ENCODE results near the gene MLH3. TPM values are rescaled to one million over a fixed set of nuclear protein-coding genes. Genes with fewer than 3 reads are reported as not detected.

Gene MLH3
- polyA plus RNA-seq, 5 donors, result 32.2 to 49.3 (median 38.2) TPM

- DNase-seq, result no peak
These were observed 77.3 kb downstream of the MLH3 start for GRCh38 chr14:74973905-74974363.

- no peak for DNase-seq
These were observed 78.1 kb downstream of the MLH3 start for GRCh38 chr14:74973003-74973653.

GRCh38 chr14:74968811-74969210 is 82.5 kb downstream of the MLH3 start:
- no peak for DNase-seq

DNA sequence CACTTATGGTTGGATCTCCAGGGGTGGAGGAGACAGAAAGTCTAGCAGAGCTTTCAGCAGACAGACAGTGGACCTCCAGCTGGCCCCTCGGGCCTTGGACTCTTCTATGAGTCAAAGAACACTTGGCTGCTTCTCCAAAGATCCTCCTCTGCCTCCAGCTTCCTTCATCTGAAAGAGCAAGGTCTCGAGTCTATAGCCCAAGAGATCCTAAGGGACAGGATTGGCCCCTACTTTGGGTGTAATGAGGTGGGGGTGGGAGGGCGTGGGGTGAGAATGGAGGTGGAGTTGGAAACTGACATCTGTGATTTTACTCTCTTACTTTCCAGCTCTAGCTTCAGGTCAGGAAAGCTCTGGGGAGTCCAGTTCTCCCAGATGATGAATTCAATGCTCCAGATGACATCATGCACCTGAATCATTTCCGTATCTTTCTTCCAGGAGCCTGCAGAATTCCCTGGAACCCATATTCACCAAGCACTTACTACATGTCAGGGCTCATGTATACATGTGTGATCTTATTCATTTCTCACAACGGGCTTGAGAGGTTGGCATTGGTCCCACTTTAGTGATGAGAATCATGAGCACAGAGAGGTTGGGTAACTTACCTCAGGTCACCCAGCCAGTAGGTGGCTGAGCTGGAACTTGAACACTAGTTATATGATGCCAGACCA is 85.6 kb downstream of the MLH3 start:
- DNase-seq, result no peak

DNA sequence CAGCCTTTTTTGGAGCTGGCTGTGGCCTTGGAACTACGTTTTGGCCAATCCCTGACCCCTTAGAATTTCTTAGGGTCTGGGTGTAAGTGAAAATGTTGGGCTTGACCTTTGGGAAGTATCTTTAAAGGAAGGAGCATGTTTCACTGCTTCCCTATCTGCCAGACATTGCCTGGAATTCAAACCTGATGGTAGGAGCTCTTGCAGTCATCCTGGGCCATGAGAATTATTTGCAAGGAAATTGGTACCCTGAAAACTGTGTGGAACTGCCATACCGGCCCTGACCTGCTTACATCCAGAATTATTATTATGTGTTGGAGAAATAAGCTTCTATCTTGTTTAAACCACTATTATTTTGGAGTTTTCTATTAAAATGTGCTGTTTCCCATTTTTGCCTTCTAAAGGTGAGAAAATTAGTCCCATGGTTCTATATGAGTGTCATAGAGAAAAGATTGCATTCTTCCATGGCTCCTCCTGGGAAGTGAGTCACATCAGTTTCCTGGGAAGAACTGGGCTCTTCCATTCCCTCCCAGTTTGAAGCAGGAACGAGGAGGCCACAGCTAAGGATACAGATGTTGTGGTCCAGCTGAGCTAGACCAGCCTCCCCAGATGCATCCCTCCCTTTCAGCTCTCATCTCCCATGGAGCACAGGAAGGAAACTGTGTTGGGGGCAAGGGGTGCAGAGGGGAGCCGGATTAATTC is 86.3 kb downstream of the MLH3 start:
- no peak for DNase-seq

Other genes with a start within 250 kb of the MLH3 start
- gene PROX2, start 175.3 kb downstream of the MLH3 start, polyA plus RNA-seq (ENCODE audit: insufficient read depth in 1 of 5, insufficient read length in 5 of 5, low replicate concordance in 1 of 5), result 1 to 10 TPM; 1.7 to 3.2 (median 2.5) TPM
- 100 to 1,000 TPM in 1 of 5 donors, 10 to 100 TPM in 4; 78.3 to 104 (median 95.0) TPM for gene DLST, start 169.6 kb downstream of the MLH3 start, polyA plus RNA-seq (ENCODE audit: insufficient read depth in 1 of 5, insufficient read length in 5 of 5, low replicate concordance in 1 of 5)
- 1 to 10 TPM in 4 of 5 donors, under 1 TPM in 1; 0.76 to 2.3 (median 1.1) TPM for gene RPS6KL1, start 128.2 kb downstream of the MLH3 start, polyA plus RNA-seq (ENCODE audit: insufficient read depth in 1 of 5, insufficient read length in 5 of 5, low replicate concordance in 1 of 5)
- 10 to 100 TPM; 10.2 to 24.5 (median 14.1) TPM for gene PGF, start 95.9 kb downstream of the MLH3 start, polyA plus RNA-seq (ENCODE audit: insufficient read depth in 1 of 5, insufficient read length in 5 of 5, low replicate concordance in 1 of 5)
- gene EIF2B2, start 48.5 kb downstream of the MLH3 start, polyA plus RNA-seq (ENCODE audit: insufficient read depth in 1 of 5, insufficient read length in 5 of 5, low replicate concordance in 1 of 5), result 10 to 100 TPM; 45.2 to 58.4 (median 52.1) TPM
- gene ACYP1, start 12.6 kb upstream of the MLH3 start, polyA plus RNA-seq (ENCODE audit: insufficient read depth in 1 of 5, insufficient read length in 5 of 5, low replicate concordance in 1 of 5), result 10 to 100 TPM; 35.0 to 62.3 (median 52.2) TPM
- gene ZC2HC1C, start 18.2 kb upstream of the MLH3 start, polyA plus RNA-seq (ENCODE audit: insufficient read depth in 1 of 5, insufficient read length in 5 of 5, low replicate concordance in 1 of 5), result 1 to 10 TPM; 3.1 to 6.1 (median 5.3) TPM
- 100 to 1,000 TPM; 114 to 138 (median 133) TPM for gene NEK9, start 75.6 kb upstream of the MLH3 start, polyA plus RNA-seq (ENCODE audit: insufficient read depth in 1 of 5, insufficient read length in 5 of 5, low replicate concordance in 1 of 5)
- gene TMED10, start 125.1 kb upstream of the MLH3 start, polyA plus RNA-seq (ENCODE audit: insufficient read depth in 1 of 5, insufficient read length in 5 of 5, low replicate concordance in 1 of 5), result 100 to 1,000 TPM; 165 to 215 (median 199) TPM
- 1,000 to 10,000 TPM in 1 of 5 donors, 100 to 1,000 TPM in 4; 142 to 1,318 (median 956) TPM for gene FOS, start 227.4 kb upstream of the MLH3 start, polyA plus RNA-seq (ENCODE audit: insufficient read depth in 1 of 5, insufficient read length in 5 of 5, low replicate concordance in 1 of 5)